ENCODE results near the gene PLSCR3. TPM values are rescaled to one million over a fixed set of nuclear protein-coding genes. Genes with fewer than 3 reads are reported as not detected.

Gene PLSCR3
- total RNA-seq, 1 donor from 2014 or later = 23.1 TPM

- ATAC-seq = no peak
Observed at GRCh38 chr17:7347630-7348477, 46.5 kb downstream of the PLSCR3 start.

- no peak for ATAC-seq
Observed at GRCh38 chr17:7346761-7347614, 47.3 kb downstream of the PLSCR3 start.

GRCh38 chr17:7343250-7343649 lies 51.1 kb downstream of the PLSCR3 start:
- ATAC-seq = no peak

- no peak for ATAC-seq
Observed at GRCh38 chr17:7341842-7342241, 52.5 kb downstream of the PLSCR3 start.

- ATAC-seq = no peak
Observed at GRCh38 chr17:7340179-7340578, 54.1 kb downstream of the PLSCR3 start.

Other genes starting within 250 kb of the PLSCR3 start
- gene ASGR1, start 215.2 kb downstream of the PLSCR3 start, total RNA-seq = 1.00 TPM
- gene DLG4, start 174.7 kb downstream of the PLSCR3 start, total RNA-seq = 3.1 TPM
- gene ACADVL, start 174.6 kb downstream of the PLSCR3 start, total RNA-seq = 311 TPM
- 32.7 TPM for gene DVL2, start 160.0 kb downstream of the PLSCR3 start, total RNA-seq
- gene PHF23, start 155.1 kb downstream of the PLSCR3 start, total RNA-seq = 33.6 TPM
- gene GABARAP, start 152.1 kb downstream of the PLSCR3 start, total RNA-seq = 268 TPM
- 87.6 TPM for gene CTDNEP1, start 142.8 kb downstream of the PLSCR3 start, total RNA-seq
- gene ELP5, start 142.3 kb downstream of the PLSCR3 start, total RNA-seq = 40.3 TPM
- 279 TPM for gene CLDN7, start 132.0 kb downstream of the PLSCR3 start, total RNA-seq
- gene SLC2A4, start 112.8 kb downstream of the PLSCR3 start, total RNA-seq = 0.68 TPM
- 0.96 TPM for gene YBX2, start 99.9 kb downstream of the PLSCR3 start, total RNA-seq
- gene EIF5A, start 86.9 kb downstream of the PLSCR3 start, total RNA-seq = 623 TPM
- gene GPS2, start 79.2 kb downstream of the PLSCR3 start, total RNA-seq = 38.9 TPM
- gene NEURL4, start 65.2 kb downstream of the PLSCR3 start, total RNA-seq = 13.5 TPM
- 3.8 TPM for gene ACAP1, start 58.0 kb downstream of the PLSCR3 start, total RNA-seq
- 32.9 TPM for gene KCTD11, start 42.4 kb downstream of the PLSCR3 start, total RNA-seq
- not detected for gene TMEM95, start 39.4 kb downstream of the PLSCR3 start, total RNA-seq
- gene TNK1, start 13.4 kb downstream of the PLSCR3 start, total RNA-seq = 6.1 TPM
- 92.8 TPM for gene TMEM256, start 9.6 kb upstream of the PLSCR3 start, total RNA-seq
- gene NLGN2, start 13.3 kb upstream of the PLSCR3 start, total RNA-seq = 3.0 TPM
- not detected for gene SPEM1, start 25.8 kb upstream of the PLSCR3 start, total RNA-seq
- not detected for gene SPEM2, start 31.1 kb upstream of the PLSCR3 start, total RNA-seq
- gene SPEM3, start 34.3 kb upstream of the PLSCR3 start, total RNA-seq = not detected
- 8.2 TPM for gene TMEM102, start 40.9 kb upstream of the PLSCR3 start, total RNA-seq
- gene FGF11, start 45.0 kb upstream of the PLSCR3 start, total RNA-seq = 8.6 TPM
- 4.9 TPM for gene CHRNB1, start 50.5 kb upstream of the PLSCR3 start, total RNA-seq
- gene ZBTB4, start 85.1 kb upstream of the PLSCR3 start, total RNA-seq = 21.0 TPM
- gene SLC35G6, start 86.9 kb upstream of the PLSCR3 start, total RNA-seq = not detected
- gene POLR2A, start 89.8 kb upstream of the PLSCR3 start, total RNA-seq = 116 TPM
- gene TNFSF12, start 154.5 kb upstream of the PLSCR3 start, total RNA-seq = 2.7 TPM
- gene TNFSF13, start 164.2 kb upstream of the PLSCR3 start, total RNA-seq = 6.4 TPM
- gene SENP3, start 167.4 kb upstream of the PLSCR3 start, total RNA-seq = 34.5 TPM
- 61.3 TPM for gene CD68, start 185.1 kb upstream of the PLSCR3 start, total RNA-seq
- gene MPDU1, start 189.3 kb upstream of the PLSCR3 start, total RNA-seq = 36.7 TPM
- 74.0 TPM for gene SOX15, start 195.6 kb upstream of the PLSCR3 start, total RNA-seq
- 17.0 TPM for gene FXR2, start 220.4 kb upstream of the PLSCR3 start, total RNA-seq
- 35.7 TPM for gene SAT2, start 233.3 kb upstream of the PLSCR3 start, total RNA-seq
- gene SHBG, start 235.6 kb upstream of the PLSCR3 start, total RNA-seq = 0.48 TPM

Data from esophagus mucosa (tissue), 1 donor.